ENCODE measurements around the gene EPC2. TPM values are rescaled to one million over a fixed set of nuclear protein-coding genes. Genes with fewer than 3 reads are reported as not detected.

Gene EPC2
- polyA plus RNA-seq, 3 donors: 1.4 to 19.2 (median 2.0) TPM

- DNase-seq: no peak
- Histone ChIP-seq H3K79me2 (ENCODE audit: insufficient read depth, low read length) (peaks cover 68% of the 10 kb centered on the region), H3K4me1 (ENCODE audit: control insufficient read depth in 1 of 2, insufficient read depth in 2 of 2, low read length in 2 of 2) (no peaks in the 10 kb centered on the region), H3K9ac (ENCODE audit: insufficient read depth, low read length, poor library complexity, severe bottlenecking) (no peak overlapping the region), H3K36me3 (replicated peaks in 1 of 2; ENCODE audit: control insufficient read depth in 1 of 2, insufficient read depth in 2 of 2, low read length in 2 of 2) (peaks cover 11 to 51% of the 10 kb centered on the region in 2 donors), H3K9me3 (replicated peaks in 1 of 2; ENCODE audit: control insufficient read depth in 1 of 2, insufficient read depth in 1 of 2, low read length in 2 of 2) (peaks cover 8 to 37% of the 10 kb centered on the region in 2 donors), H4K20me1 (ENCODE audit: insufficient read depth, low read length) (peaks cover 50% of the 10 kb centered on the region), H3K27ac (ENCODE audit: low read depth in 1 of 2, low read length in 2 of 2) (no peak overlapping the region), H2AFZ (ENCODE audit: insufficient read depth, low read depth, low read length, poor library complexity, severe bottlenecking) (no peak overlapping the region), H3K4me3 (replicated peaks in 1 of 3; ENCODE audit: low read depth in 2 of 3, low read length in 3 of 3) (no peak overlapping the region), H3K27me3 (ENCODE audit: control insufficient read depth in 2 of 2, insufficient read depth in 2 of 2, low read length in 2 of 2) (no peaks in the 10 kb centered on the region), H3K4me2 (replicated peaks; ENCODE audit: extremely low read depth, low read length, poor library complexity, severe bottlenecking) (no peak overlapping the region)
- no peak for TF ChIP-seq CTCF (IDR thresholded peaks at IDR 0.05)
- peaks cover 23 to 34% (median 28%) of the 10 kb centered on the region in 7 donors for H3K9me3 Mint-ChIP-seq
- intact Hi-C loops (cut with micrococcal nuclease): no loop called here
- no CpG with 5 or more reads among the region's 3 CpGs for WGBS (ENCODE audit: insufficient coverage)
- no peak overlapping the region for H3K4me3 Mint-ChIP-seq
- no peaks in the 10 kb centered on the region for H3K4me1 Mint-ChIP-seq
- H3K27ac Mint-ChIP-seq: no peak overlapping the region
- H3K36me3 Mint-ChIP-seq: peaks cover 44 to 73% of the 10 kb centered on the region in 2 donors
- no peaks in the 10 kb centered on the region for H3K27me3 Mint-ChIP-seq (ENCODE audit: low read depth in 3 of 3)
These were observed 56.5 kb downstream of the EPC2 start for GRCh38 chr2:148701039-148701438.

- H3K4me1 Mint-ChIP-seq: no peaks in the 10 kb centered on the region
- DNase-seq: no peak
- Histone ChIP-seq H3K27me3 (ENCODE audit: control insufficient read depth in 2 of 2, insufficient read depth in 2 of 2, low read length in 2 of 2) (no peaks in the 10 kb centered on the region), H3K4me1 (ENCODE audit: control insufficient read depth in 1 of 2, insufficient read depth in 2 of 2, low read length in 2 of 2) (no peaks in the 10 kb centered on the region), H3K36me3 (replicated peaks in 1 of 2; ENCODE audit: control insufficient read depth in 1 of 2, insufficient read depth in 2 of 2, low read length in 2 of 2) (peaks cover 11 to 45% of the 10 kb centered on the region in 2 donors), H3K9me3 (replicated peaks in 1 of 2; ENCODE audit: control insufficient read depth in 1 of 2, insufficient read depth in 1 of 2, low read length in 2 of 2) (peaks cover 8 to 37% of the 10 kb centered on the region in 2 donors), H2AFZ (ENCODE audit: insufficient read depth, low read depth, low read length, poor library complexity, severe bottlenecking) (no peak overlapping the region), H3K27ac (ENCODE audit: low read depth in 1 of 2, low read length in 2 of 2) (no peak overlapping the region), H3K4me3 (replicated peaks in 1 of 3; ENCODE audit: low read depth in 2 of 3, low read length in 3 of 3) (no peak overlapping the region), H3K79me2 (ENCODE audit: insufficient read depth, low read length) (peaks cover 68% of the 10 kb centered on the region), H4K20me1 (ENCODE audit: insufficient read depth, low read length) (peaks cover 41% of the 10 kb centered on the region), H3K9ac (ENCODE audit: insufficient read depth, low read length, poor library complexity, severe bottlenecking) (no peak overlapping the region), H3K4me2 (replicated peaks; ENCODE audit: extremely low read depth, low read length, poor library complexity, severe bottlenecking) (no peak overlapping the region)
- TF ChIP-seq CTCF (IDR thresholded peaks at IDR 0.05): no peak
- H3K36me3 Mint-ChIP-seq: peaks cover 44 to 73% of the 10 kb centered on the region in 2 donors
- no peaks in the 10 kb centered on the region for H3K27me3 Mint-ChIP-seq (ENCODE audit: low read depth in 3 of 3)
- H3K9me3 Mint-ChIP-seq: peaks cover 29 to 42% (median 33%) of the 10 kb centered on the region in 7 donors
- intact Hi-C loops (cut with micrococcal nuclease): no loop called here
- H3K27ac Mint-ChIP-seq: no peak overlapping the region
- H3K4me3 Mint-ChIP-seq: no peak overlapping the region
These were observed 57.3 kb downstream of the EPC2 start for GRCh38 chr2:148701877-148702276.
